ENCODE data around the gene PTPRG. TPM values are rescaled to one million over a fixed set of nuclear protein-coding genes. Genes with fewer than 3 reads are reported as not detected.

Gene PTPRG
- total and polyA plus RNA-seq, 2 experiments from 2014 or later = 24.4 to 131 TPM

DNA sequence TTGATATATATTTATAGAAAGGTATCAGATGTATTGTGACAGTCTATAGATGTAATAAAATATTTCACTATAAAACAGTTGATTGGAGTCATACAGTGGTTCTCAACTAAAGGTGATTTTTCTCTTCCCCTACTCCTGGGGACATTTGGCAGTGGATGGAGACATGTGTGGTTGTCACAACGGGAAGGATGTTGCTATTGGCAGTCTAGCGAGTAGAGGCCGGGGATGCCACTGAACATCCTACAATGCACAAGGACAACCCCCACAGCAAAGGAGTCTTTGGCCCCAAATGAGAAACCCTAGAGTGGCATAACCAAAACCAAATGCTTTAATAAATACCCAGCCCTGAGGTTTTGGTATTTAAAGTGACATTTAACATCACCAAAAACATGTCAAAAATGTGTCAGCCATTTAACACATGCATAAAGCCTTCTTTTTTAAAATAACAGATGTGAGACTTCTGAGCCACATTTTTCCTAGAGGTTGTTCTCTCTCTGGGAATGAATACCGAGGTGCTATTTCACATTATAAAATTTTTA is 367.5 kb downstream of the PTPRG start:
- Histone ChIP-seq H3K36me3 (ENCODE audit: insufficient read depth) (no peaks in the 10 kb centered on the region), H3K9me2 (ENCODE audit: insufficient read depth) (no peaks in the 10 kb centered on the region), H2AFZ (no peak overlapping the region), H3K27me3 (ENCODE audit: insufficient read depth) (no peaks in the 10 kb centered on the region), H3K79me2 (replicated peaks; ENCODE audit: insufficient read depth) (peaks cover 96% of the 10 kb centered on the region), H3K4me1 (ENCODE audit: insufficient read depth) (peaks cover 50% of the 10 kb centered on the region), H4K20me1 (replicated peaks; ENCODE audit: insufficient read depth) (peaks cover 4% of the 10 kb centered on the region; the same call in 1 of the 2 replicates), H3K4me2 (no peak overlapping the region), H3K27ac (ENCODE audit: low read depth) (no peak overlapping the region), H3F3A (replicated peaks; ENCODE audit: low read depth) (no peaks in the 10 kb centered on the region), H3K4me3 (no peak overlapping the region)
- no peak for DNase-seq (ENCODE audit: low spot score)
- TF ChIP-seq EZH2phosphoT487 (IDR thresholded peaks at IDR 0.05; ENCODE audit: unreplicated experiment) = no peak
- no peak for TF ChIP-seq ZNF114 (CRISPR knock-in tag; IDR thresholded peaks at IDR 0.05)
- no peak for TF ChIP-seq POLR2AphosphoS5 (IDR thresholded peaks at IDR 0.05; ENCODE audit: low read depth)
- TF ChIP-seq, protein P1, sequence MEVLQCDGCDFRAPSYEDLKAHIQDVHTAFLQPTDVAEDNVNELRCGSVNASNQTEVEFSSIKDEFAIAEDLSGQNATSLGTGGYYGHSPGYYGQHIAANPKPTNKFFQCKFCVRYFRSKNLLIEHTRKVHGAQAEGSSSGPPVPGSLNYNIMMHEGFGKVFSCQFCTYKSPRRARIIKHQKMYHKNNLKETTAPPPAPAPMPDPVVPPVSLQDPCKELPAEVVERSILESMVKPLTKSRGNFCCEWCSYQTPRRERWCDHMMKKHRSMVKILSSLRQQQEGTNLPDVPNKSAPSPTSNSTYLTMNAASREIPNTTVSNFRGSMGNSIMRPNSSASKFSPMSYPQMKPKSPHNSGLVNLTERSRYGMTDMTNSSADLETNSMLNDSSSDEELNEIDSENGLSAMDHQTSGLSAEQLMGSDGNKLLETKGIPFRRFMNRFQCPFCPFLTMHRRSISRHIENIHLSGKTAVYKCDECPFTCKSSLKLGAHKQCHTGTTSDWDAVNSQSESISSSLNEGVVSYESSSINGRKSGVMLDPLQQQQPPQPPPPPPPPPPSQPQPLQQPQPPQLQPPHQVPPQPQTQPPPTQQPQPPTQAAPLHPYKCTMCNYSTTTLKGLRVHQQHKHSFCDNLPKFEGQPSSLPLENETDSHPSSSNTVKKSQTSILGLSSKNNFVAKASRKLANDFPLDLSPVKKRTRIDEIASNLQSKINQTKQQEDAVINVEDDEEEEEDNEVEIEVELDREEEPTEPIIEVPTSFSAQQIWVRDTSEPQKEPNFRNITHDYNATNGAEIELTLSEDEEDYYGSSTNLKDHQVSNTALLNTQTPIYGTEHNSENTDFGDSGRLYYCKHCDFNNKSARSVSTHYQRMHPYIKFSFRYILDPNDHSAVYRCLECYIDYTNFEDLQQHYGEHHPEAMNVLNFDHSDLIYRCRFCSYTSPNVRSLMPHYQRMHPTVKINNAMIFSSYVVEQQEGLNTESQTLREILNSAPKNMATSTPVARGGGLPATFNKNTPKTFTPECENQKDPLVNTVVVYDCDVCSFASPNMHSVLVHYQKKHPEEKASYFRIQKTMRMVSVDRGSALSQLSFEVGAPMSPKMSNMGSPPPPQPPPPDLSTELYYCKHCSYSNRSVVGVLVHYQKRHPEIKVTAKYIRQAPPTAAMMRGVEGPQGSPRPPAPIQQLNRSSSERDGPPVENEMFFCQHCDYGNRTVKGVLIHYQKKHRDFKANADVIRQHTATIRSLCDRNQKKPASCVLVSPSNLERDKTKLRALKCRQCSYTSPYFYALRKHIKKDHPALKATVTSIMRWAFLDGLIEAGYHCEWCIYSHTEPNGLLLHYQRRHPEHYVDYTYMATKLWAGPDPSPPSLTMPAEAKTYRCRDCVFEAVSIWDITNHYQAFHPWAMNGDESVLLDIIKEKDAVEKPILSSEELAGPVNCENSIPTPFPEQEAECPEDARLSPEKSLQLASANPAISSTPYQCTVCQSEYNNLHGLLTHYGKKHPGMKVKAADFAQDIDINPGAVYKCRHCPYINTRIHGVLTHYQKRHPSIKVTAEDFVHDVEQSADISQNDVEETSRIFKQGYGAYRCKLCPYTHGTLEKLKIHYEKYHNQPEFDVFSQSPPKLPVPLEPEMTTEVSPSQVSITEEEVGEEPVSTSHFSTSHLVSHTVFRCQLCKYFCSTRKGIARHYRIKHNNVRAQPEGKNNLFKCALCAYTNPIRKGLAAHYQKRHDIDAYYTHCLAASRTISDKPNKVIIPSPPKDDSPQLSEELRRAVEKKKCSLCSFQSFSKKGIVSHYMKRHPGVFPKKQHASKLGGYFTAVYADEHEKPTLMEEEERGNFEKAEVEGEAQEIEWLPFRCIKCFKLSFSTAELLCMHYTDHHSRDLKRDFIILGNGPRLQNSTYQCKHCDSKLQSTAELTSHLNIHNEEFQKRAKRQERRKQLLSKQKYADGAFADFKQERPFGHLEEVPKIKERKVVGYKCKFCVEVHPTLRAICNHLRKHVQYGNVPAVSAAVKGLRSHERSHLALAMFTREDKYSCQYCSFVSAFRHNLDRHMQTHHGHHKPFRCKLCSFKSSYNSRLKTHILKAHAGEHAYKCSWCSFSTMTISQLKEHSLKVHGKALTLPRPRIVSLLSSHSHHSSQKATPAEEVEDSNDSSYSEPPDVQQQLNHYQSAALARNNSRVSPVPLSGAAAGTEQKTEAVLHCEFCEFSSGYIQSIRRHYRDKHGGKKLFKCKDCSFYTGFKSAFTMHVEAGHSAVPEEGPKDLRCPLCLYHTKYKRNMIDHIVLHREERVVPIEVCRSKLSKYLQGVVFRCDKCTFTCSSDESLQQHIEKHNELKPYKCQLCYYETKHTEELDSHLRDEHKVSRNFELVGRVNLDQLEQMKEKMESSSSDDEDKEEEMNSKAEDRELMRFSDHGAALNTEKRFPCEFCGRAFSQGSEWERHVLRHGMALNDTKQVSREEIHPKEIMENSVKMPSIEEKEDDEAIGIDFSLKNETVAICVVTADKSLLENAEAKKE (CRISPR knock-in tag; IDR thresholded peaks at IDR 0.05) = no peak
- TF ChIP-seq, protein P2, sequence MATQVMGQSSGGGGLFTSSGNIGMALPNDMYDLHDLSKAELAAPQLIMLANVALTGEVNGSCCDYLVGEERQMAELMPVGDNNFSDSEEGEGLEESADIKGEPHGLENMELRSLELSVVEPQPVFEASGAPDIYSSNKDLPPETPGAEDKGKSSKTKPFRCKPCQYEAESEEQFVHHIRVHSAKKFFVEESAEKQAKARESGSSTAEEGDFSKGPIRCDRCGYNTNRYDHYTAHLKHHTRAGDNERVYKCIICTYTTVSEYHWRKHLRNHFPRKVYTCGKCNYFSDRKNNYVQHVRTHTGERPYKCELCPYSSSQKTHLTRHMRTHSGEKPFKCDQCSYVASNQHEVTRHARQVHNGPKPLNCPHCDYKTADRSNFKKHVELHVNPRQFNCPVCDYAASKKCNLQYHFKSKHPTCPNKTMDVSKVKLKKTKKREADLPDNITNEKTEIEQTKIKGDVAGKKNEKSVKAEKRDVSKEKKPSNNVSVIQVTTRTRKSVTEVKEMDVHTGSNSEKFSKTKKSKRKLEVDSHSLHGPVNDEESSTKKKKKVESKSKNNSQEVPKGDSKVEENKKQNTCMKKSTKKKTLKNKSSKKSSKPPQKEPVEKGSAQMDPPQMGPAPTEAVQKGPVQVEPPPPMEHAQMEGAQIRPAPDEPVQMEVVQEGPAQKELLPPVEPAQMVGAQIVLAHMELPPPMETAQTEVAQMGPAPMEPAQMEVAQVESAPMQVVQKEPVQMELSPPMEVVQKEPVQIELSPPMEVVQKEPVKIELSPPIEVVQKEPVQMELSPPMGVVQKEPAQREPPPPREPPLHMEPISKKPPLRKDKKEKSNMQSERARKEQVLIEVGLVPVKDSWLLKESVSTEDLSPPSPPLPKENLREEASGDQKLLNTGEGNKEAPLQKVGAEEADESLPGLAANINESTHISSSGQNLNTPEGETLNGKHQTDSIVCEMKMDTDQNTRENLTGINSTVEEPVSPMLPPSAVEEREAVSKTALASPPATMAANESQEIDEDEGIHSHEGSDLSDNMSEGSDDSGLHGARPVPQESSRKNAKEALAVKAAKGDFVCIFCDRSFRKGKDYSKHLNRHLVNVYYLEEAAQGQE (IDR thresholded peaks at IDR 0.05; ENCODE audit: unreplicated experiment) = no peak
- TF ChIP-seq JUNB (IDR thresholded peaks at IDR 0.05; ENCODE audit: unreplicated experiment) = no peak
- no peak for TF ChIP-seq EZH2 (IDR thresholded peaks at IDR 0.05; ENCODE audit: low read depth, unreplicated experiment)
- no peak for TF ChIP-seq STAT1 (IDR thresholded peaks at IDR 0.05; ENCODE audit: unreplicated experiment)
- TF ChIP-seq, protein P3, sequence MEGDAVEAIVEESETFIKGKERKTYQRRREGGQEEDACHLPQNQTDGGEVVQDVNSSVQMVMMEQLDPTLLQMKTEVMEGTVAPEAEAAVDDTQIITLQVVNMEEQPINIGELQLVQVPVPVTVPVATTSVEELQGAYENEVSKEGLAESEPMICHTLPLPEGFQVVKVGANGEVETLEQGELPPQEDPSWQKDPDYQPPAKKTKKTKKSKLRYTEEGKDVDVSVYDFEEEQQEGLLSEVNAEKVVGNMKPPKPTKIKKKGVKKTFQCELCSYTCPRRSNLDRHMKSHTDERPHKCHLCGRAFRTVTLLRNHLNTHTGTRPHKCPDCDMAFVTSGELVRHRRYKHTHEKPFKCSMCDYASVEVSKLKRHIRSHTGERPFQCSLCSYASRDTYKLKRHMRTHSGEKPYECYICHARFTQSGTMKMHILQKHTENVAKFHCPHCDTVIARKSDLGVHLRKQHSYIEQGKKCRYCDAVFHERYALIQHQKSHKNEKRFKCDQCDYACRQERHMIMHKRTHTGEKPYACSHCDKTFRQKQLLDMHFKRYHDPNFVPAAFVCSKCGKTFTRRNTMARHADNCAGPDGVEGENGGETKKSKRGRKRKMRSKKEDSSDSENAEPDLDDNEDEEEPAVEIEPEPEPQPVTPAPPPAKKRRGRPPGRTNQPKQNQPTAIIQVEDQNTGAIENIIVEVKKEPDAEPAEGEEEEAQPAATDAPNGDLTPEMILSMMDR (conservative IDR thresholded peaks at IDR 0.05; ENCODE audit: low read depth in 2 of 2) = no peak
- no peak for TF ChIP-seq CREB1 (CRISPR knock-in tag; IDR thresholded peaks at IDR 0.05; ENCODE audit: low read depth)
- no peak for TF ChIP-seq ZNF331 (CRISPR knock-in tag; IDR thresholded peaks at IDR 0.05; ENCODE audit: low read depth)
- Mint-ChIP-seq H3K9me3 (no peaks in the 10 kb centered on the region), H3K4me1 (peaks cover 74% of the 10 kb centered on the region), H3K27ac (no peak overlapping the region), H3K36me3 (ENCODE audit: low read depth) (no peaks in the 10 kb centered on the region; the same call in 2 of the 3 replicates), H3K4me3 (no peak overlapping the region), H3K27me3 (ENCODE audit: insufficient read depth, low read depth, poor library complexity) (no peaks in the 10 kb centered on the region)
- ATAC-seq = no peak

Data from GM23338 (cell line).